ENCODE data around the gene MSS51. TPM values are rescaled to one million over a fixed set of nuclear protein-coding genes. Genes with fewer than 3 reads are reported as not detected.

Gene MSS51
- total RNA-seq, 2 donors from 2014 or later = 3.9 to 4.0 TPM

DNA sequence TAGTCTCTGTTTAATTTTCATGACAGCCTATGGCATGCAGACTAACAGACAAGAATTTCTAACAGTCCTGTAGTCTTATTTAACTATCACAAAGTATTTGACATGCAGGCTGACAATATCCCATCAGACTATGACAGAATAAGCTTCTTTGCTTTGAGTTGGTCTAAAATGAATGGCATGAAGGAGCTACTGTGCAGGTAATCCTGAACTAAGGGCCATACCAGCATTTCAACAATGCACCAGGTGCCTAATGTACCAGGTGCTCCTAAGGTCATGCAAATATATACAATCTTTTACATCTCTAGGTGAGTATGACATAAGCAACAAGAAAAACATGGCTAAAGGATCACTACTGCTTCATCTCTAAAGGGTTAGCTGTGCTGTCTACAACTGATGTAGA, 13.6 kb upstream of the MSS51 start:
- Mint-ChIP-seq H3K9me3 (no peaks in the 10 kb centered on the region), H3K4me3 (no peak overlapping the region), H3K36me3 (ENCODE audit: low read depth) (peaks cover 8% of the 10 kb centered on the region), H3K27ac (no peak overlapping the region), H3K27me3 (ENCODE audit: insufficient read depth) (no peaks in the 10 kb centered on the region), H3K4me1 (peaks cover 2% of the 10 kb centered on the region)
- H3K27me3 ChIP-seq (ENCODE audit: control insufficient read depth, insufficient read depth, low read length, poor library complexity, severe bottlenecking) = no peaks in the 10 kb centered on the region
- H3K4me1 ChIP-seq (ENCODE audit: control insufficient read depth, insufficient read depth, low read length) = no peaks in the 10 kb centered on the region
- DNase-seq = no peak
- H3K36me3 ChIP-seq (ENCODE audit: control insufficient read depth, insufficient read depth, low read length) = peaks cover 50% of the 10 kb centered on the region
- no peak overlapping the region for H3K27ac ChIP-seq (ENCODE audit: low read depth, low read length)
- H3K4me3 ChIP-seq (ENCODE audit: low read length) = no peak overlapping the region
- H3K9me3 ChIP-seq (ENCODE audit: control insufficient read depth, low read length) = no peaks in the 10 kb centered on the region
- TF ChIP-seq, protein P1, sequence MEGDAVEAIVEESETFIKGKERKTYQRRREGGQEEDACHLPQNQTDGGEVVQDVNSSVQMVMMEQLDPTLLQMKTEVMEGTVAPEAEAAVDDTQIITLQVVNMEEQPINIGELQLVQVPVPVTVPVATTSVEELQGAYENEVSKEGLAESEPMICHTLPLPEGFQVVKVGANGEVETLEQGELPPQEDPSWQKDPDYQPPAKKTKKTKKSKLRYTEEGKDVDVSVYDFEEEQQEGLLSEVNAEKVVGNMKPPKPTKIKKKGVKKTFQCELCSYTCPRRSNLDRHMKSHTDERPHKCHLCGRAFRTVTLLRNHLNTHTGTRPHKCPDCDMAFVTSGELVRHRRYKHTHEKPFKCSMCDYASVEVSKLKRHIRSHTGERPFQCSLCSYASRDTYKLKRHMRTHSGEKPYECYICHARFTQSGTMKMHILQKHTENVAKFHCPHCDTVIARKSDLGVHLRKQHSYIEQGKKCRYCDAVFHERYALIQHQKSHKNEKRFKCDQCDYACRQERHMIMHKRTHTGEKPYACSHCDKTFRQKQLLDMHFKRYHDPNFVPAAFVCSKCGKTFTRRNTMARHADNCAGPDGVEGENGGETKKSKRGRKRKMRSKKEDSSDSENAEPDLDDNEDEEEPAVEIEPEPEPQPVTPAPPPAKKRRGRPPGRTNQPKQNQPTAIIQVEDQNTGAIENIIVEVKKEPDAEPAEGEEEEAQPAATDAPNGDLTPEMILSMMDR (conservative IDR thresholded peaks at IDR 0.05) = no peak
- H3K9ac ChIP-seq (ENCODE audit: extremely low read depth, low read length, poor library complexity, severe bottlenecking) = no peak overlapping the region

DNA sequence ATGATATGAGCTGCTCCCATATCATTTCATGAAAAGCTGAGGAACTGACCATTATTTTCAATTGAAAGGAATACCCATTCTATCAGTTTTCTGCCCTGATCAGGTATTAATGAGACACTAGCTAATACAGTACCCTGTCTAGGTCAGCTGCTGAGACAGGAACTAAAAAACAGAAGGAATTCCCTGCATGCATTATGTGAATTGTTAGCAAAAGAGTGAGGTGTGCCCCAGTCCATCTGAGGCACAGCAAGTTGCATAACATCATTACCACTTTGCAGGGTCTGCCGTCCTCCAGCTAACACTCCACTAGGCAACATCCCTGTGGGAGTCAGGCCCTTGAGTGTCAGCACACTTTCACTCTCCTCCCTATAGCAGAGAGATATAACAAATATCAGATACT, 11.1 kb upstream of the MSS51 start:
- Histone ChIP-seq H3K27ac (ENCODE audit: low read depth, low read length) (no peak overlapping the region), H3K36me3 (ENCODE audit: control insufficient read depth, insufficient read depth, low read length) (peaks cover 66% of the 10 kb centered on the region), H3K9me3 (ENCODE audit: control insufficient read depth, low read length) (no peaks in the 10 kb centered on the region), H3K27me3 (ENCODE audit: control insufficient read depth, insufficient read depth, low read length, poor library complexity, severe bottlenecking) (no peaks in the 10 kb centered on the region), H3K9ac (ENCODE audit: extremely low read depth, low read length, poor library complexity, severe bottlenecking) (no peak overlapping the region), H3K4me3 (ENCODE audit: low read length) (no peak overlapping the region), H3K4me1 (ENCODE audit: control insufficient read depth, insufficient read depth, low read length) (no peaks in the 10 kb centered on the region)
- DNase-seq = no peak
- 91 to 100% methylated on average over 1 of the region's 1 CpG for WGBS, 2 experiments (ENCODE audit: insufficient coverage in 1 of 2, insufficient read length in 1 of 2)
- peaks cover 8% of the 10 kb centered on the region for H3K36me3 Mint-ChIP-seq (ENCODE audit: low read depth)
- H3K27ac Mint-ChIP-seq = no peak overlapping the region
- no peak overlapping the region for H3K4me3 Mint-ChIP-seq
- TF ChIP-seq, protein P1 (conservative IDR thresholded peaks at IDR 0.05) = no peak
- H3K27me3 Mint-ChIP-seq (ENCODE audit: insufficient read depth) = no peaks in the 10 kb centered on the region
- no peaks in the 10 kb centered on the region for H3K9me3 Mint-ChIP-seq
- peaks cover 2% of the 10 kb centered on the region for H3K4me1 Mint-ChIP-seq

DNA sequence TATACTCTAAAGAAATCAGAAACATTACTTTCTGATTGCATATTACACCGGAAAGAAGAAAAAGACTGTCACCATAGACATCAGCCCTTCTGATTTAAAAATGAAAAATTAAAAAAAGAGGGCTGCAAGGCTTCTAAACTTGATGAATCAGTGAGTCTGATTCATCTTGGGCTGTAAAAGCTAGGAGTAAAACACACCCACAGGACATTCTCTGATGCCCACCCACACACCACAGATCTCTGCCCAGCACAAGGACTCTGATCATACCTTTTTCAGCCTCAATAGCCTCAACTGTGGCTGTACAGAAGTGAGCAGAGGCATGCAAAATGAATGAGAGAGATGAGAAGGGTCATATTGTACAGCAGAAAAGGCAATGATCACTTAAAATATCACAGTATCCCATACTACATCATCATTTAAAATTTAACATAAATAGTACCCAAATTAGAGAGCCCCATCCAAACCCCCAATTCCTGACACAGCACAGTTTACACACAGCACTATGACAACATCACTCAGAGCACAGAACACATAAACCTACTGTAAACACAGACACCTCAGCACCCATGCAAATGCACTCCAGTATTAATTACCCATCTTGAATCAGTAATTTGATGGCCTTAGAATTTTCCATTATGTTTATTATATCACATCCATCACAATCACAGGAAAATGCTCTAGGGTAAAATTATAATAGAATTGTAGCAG, 6.4 kb upstream of the MSS51 start:
- H3K36me3 Mint-ChIP-seq (ENCODE audit: low read depth) = peaks cover 12% of the 10 kb centered on the region
- WGBS, 2 experiments (ENCODE audit: insufficient coverage in 1 of 2, insufficient read length in 1 of 2) = 91% methylated on average over 1 of the region's 1 CpG; no CpG with 5 or more reads in 1 of the 2 experiments
- TF ChIP-seq, protein P1 (conservative IDR thresholded peaks at IDR 0.05) = no peak
- Histone ChIP-seq H3K27ac (ENCODE audit: low read depth, low read length) (no peak overlapping the region), H3K4me3 (ENCODE audit: low read length) (no peak overlapping the region), H3K9ac (ENCODE audit: extremely low read depth, low read length, poor library complexity, severe bottlenecking) (no peak overlapping the region), H3K27me3 (ENCODE audit: control insufficient read depth, insufficient read depth, low read length, poor library complexity, severe bottlenecking) (no peaks in the 10 kb centered on the region), H3K9me3 (ENCODE audit: control insufficient read depth, low read length) (no peaks in the 10 kb centered on the region), H3K4me1 (ENCODE audit: control insufficient read depth, insufficient read depth, low read length) (no peaks in the 10 kb centered on the region), H3K36me3 (ENCODE audit: control insufficient read depth, insufficient read depth, low read length) (peaks cover 64% of the 10 kb centered on the region)
- no peak overlapping the region for H3K4me3 Mint-ChIP-seq
- no peak overlapping the region for H3K27ac Mint-ChIP-seq
- H3K4me1 Mint-ChIP-seq = peaks cover 5% of the 10 kb centered on the region
- no peak for DNase-seq
- H3K9me3 Mint-ChIP-seq = no peaks in the 10 kb centered on the region
- no peaks in the 10 kb centered on the region for H3K27me3 Mint-ChIP-seq (ENCODE audit: insufficient read depth)

All from endodermal cell (in vitro differentiated cells).